Measurements from ENCODE around the gene ZFR2.

DNA sequence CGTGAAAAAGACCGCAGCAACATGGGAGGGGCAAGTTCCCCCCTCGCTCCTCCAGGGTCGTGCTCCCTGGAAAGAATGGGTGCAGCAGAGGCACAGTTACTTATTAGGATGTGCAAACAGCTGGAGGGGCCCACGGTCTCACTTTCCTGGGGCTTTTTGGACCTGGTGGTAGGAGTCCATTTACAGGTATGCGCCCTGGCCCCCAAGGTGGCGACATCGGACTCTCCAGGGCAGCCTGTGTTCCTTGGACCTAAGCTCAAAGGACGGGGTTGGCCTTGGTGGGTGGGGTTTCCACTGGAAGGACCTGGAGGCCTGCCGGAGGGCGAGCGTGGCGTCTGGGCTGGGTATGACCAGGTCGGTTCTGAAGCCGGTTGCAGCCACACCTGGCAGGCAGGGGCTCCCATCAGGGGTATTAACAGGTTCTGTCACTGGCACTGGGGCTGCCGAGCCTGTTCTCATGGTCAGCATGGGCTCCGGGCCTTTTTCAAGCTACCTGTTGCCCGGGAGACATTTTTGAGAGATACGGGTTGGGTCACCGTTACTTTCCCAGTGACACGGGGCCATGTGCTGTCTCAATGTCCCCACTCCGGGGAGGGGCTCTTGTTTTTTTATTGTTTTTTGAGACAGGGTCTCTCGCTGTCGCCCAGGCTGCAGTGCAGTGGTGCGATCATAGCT, 5.9 kb downstream of the ZFR2 start:
- TF ChIP-seq, protein P1, sequence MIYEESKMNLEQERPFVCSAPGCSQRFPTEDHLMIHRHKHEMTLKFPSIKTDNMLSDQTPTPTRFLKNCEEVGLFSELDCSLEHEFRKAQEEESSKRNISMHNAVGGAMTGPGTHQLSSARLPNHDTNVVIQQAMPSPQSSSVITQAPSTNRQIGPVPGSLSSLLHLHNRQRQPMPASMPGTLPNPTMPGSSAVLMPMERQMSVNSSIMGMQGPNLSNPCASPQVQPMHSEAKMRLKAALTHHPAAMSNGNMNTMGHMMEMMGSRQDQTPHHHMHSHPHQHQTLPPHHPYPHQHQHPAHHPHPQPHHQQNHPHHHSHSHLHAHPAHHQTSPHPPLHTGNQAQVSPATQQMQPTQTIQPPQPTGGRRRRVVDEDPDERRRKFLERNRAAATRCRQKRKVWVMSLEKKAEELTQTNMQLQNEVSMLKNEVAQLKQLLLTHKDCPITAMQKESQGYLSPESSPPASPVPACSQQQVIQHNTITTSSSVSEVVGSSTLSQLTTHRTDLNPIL (CRISPR knock-in tag; IDR thresholded peaks at IDR 0.05; ENCODE audit: low read depth), result no peak
- no peak for TF ChIP-seq TOX (CRISPR knock-in tag; IDR thresholded peaks at IDR 0.05; ENCODE audit: borderline replicate concordance)
- TF ChIP-seq, protein P2, sequence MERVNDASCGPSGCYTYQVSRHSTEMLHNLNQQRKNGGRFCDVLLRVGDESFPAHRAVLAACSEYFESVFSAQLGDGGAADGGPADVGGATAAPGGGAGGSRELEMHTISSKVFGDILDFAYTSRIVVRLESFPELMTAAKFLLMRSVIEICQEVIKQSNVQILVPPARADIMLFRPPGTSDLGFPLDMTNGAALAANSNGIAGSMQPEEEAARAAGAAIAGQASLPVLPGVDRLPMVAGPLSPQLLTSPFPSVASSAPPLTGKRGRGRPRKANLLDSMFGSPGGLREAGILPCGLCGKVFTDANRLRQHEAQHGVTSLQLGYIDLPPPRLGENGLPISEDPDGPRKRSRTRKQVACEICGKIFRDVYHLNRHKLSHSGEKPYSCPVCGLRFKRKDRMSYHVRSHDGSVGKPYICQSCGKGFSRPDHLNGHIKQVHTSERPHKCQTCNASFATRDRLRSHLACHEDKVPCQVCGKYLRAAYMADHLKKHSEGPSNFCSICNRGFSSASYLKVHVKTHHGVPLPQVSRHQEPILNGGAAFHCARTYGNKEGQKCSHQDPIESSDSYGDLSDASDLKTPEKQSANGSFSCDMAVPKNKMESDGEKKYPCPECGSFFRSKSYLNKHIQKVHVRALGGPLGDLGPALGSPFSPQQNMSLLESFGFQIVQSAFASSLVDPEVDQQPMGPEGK (CRISPR knock-in tag; IDR thresholded peaks at IDR 0.05; ENCODE audit: borderline replicate concordance), result no peak

All from SK-N-SH treated with all-trans-retinoic acid at 6 μM for 48 hours (cell line).